SU-DHL-6 (cell line): ENCODE measurements around the gene TOLLIP.

Source experiments
- CTCF ChIP-seq: fragments of 200-600 bp; sonication (generic); IDR thresholded peaks from one replicate; pipeline ENCODE4 v1.5.1; 2017; ENCODE audit warnings: antibody characterized with exemption, mild to moderate bottlenecking, low read length, moderate library complexity; ENCODE audit not compliant: insufficient read depth, poor library complexity, severe bottlenecking
- EZH2phosphoT487 ChIP-seq: fragments of 200-600 bp; sonication (generic), shearing (Covaris generic); conservative IDR thresholded peaks from 2 replicates; pipeline ENCODE4 v1.6.1; 2018; ENCODE audit warnings: mild to moderate bottlenecking, antibody characterized with exemption, low read length, moderate library complexity, mixed read lengths

GRCh38 chr11:1304380-1304779 lies 5.1 kb downstream of the TOLLIP start:
- TF ChIP-seq CTCF, result no peak
- no peak for TF ChIP-seq EZH2phosphoT487
